Measurements from ENCODE around the gene OR9G1.
"Not testable (repeated sequence)": the region's sequence is repeated elsewhere in the genome, so short reads cannot be mapped to it uniquely, and the experiment has no call there.

Gene OR9G1

GRCh38 chr11:56698795-56699194 lies at the start of gene OR9G1:
Gene OR9G1 (plus strand): TSS chr11:56699095. CDS start chr11:56700388, 1,293 bp downstream.
- no peak for DNase-seq (ENCODE audit: low spot score)

GRCh38 chr11:56659755-56660154 lies 39.1 kb upstream of the OR9G1 start:
- no peak for DNase-seq (ENCODE audit: low spot score)

- no peak for DNase-seq (ENCODE audit: low spot score)
Observed at GRCh38 chr11:56663386-56663785, 35.5 kb upstream of the OR9G1 start, which contains the start of gene OR5AR1. Gene OR5AR1 (plus strand): TSS chr11:56663686. CDS start chr11:56663686, 0 bp downstream.

GRCh38 chr11:56670984-56671383 lies 27.9 kb upstream of the OR9G1 start:
- no peak for DNase-seq (ENCODE audit: low spot score)

GRCh38 chr11:56688554-56689100 lies 10.3 kb upstream of the OR9G1 start:
- DNase-seq (ENCODE audit: low spot score) = no peak

GRCh38 chr11:56691179-56691578 lies 7.7 kb upstream of the OR9G1 start:
- DNase-seq (ENCODE audit: low spot score) = not testable (repeated sequence)

- no peak for DNase-seq (ENCODE audit: low spot score)
Observed at GRCh38 chr11:56693428-56693827, 5.5 kb upstream of the OR9G1 start.

GRCh38 chr11:56700242-56700913 lies 1.5 kb downstream of the OR9G1 start:
- DNase-seq (ENCODE audit: low spot score) = no peak

- no peak for DNase-seq (ENCODE audit: low spot score)
Observed at GRCh38 chr11:56700914-56701485, 2.1 kb downstream of the OR9G1 start.

- DNase-seq (ENCODE audit: low spot score) = no peak
Observed at GRCh38 chr11:56705784-56706396, 7.0 kb downstream of the OR9G1 start.

- DNase-seq (ENCODE audit: low spot score) = no peak
Observed at GRCh38 chr11:56706486-56706885, 7.6 kb downstream of the OR9G1 start.

GRCh38 chr11:56714206-56714605 lies 15.3 kb downstream of the OR9G1 start:
- DNase-seq (ENCODE audit: low spot score) = no peak

GRCh38 chr11:56716379-56716854 lies 17.5 kb downstream of the OR9G1 start:
- no peak for DNase-seq (ENCODE audit: low spot score)

- DNase-seq (ENCODE audit: low spot score) = no peak
Observed at GRCh38 chr11:56720513-56720912, 21.6 kb downstream of the OR9G1 start.

- DNase-seq (ENCODE audit: low spot score) = no peak
Observed at GRCh38 chr11:56740107-56740506, 41.2 kb downstream of the OR9G1 start.

- no peak for DNase-seq (ENCODE audit: low spot score)
Observed at GRCh38 chr11:56740886-56741285, 42.0 kb downstream of the OR9G1 start.

GRCh38 chr11:56748597-56748996 lies 49.7 kb downstream of the OR9G1 start, which contains the start of gene OR9G4:
Gene OR9G4 (minus strand): TSS chr11:56748697. CDS start chr11:56743766, 4,931 bp downstream.
- DNase-seq (ENCODE audit: low spot score) = no peak

GRCh38 chr11:56750190-56750589 lies 51.3 kb downstream of the OR9G1 start:
- DNase-seq (ENCODE audit: low spot score) = no peak

- DNase-seq (ENCODE audit: low spot score) = no peak
Observed at GRCh38 chr11:56751480-56751879, 52.6 kb downstream of the OR9G1 start.

Data from CD4-positive, alpha-beta T cell treated with Interleukin-6 at 100 ng/mL for 8 hours (primary cell).